Upper lobe of right lung (tissue), 1 donor: Measurements from ENCODE around the gene SDR42E2. TPM values are rescaled to one million over a fixed set of nuclear protein-coding genes. Genes with fewer than 3 reads are reported as not detected.
"Not testable (repeated sequence)": the region's sequence is repeated elsewhere in the genome, so short reads cannot be mapped to it uniquely, and the experiment has no call there.

Experiments used
- ATAC-seq: fragments of 200-7000 bp; cut with Tn5 transposase; one replicate; pipeline ENCODE4 v1.9.1; 2020; ENCODE audit warnings: mild to moderate bottlenecking, moderate library complexity
- DNase-seq: peaks from one replicate; pipeline ENCODE4 v3.0.0-alpha.2; 2020
- H3K27ac ChIP-seq: fragments of 200-600 bp; one replicate; pipeline ENCODE4 v1.8.0; 2022
- H3K27me3 ChIP-seq: fragments of 200-600 bp; one replicate; pipeline ENCODE4 v1.8.0; 2022; ENCODE audit warnings: mild to moderate bottlenecking
- H3K36me3 ChIP-seq: fragments of 200-600 bp; one replicate; pipeline ENCODE4 v1.8.0; 2022
- H3K4me1 ChIP-seq: fragments of 200-600 bp; one replicate; pipeline ENCODE4 v1.8.0; 2022
- H3K4me3 ChIP-seq: fragments of 200-600 bp; one replicate; pipeline ENCODE4 v1.8.0; 2022; ENCODE audit warnings: mild to moderate bottlenecking
- H3K9me3 ChIP-seq: fragments of 200-600 bp; one replicate; pipeline ENCODE4 v1.8.0; 2022
- intact Hi-C: fragments of 100-400 bp; cut with DNase I; formaldehyde crosslinking; loops from one replicate; pipeline ENCODE4 v1.11.0; 2022
- total RNA-seq: library from RNA; stranded (reverse); fragmentation: NEBNext Ultra II Directional; extraction: Animal tissue kit (Norgen Biotek cat#: 25700); gene quantifications from one replicate; pipeline ENCODE4 v1.2.1, GENCODE V29; 2021
- TF ChIP-seq, protein P1 (sequence below): fragments of 200-600 bp; IDR thresholded peaks from one replicate; pipeline ENCODE4 v1.8.0; 2022; ENCODE audit warnings: antibody characterized with exemption
- donor health status: DM: no; HTN: yes; CAD: no; lungs with severe emphysema.

Gene SDR42E2
- total RNA-seq, 1 donor from 2014 or later: 0.14 TPM

DNA sequence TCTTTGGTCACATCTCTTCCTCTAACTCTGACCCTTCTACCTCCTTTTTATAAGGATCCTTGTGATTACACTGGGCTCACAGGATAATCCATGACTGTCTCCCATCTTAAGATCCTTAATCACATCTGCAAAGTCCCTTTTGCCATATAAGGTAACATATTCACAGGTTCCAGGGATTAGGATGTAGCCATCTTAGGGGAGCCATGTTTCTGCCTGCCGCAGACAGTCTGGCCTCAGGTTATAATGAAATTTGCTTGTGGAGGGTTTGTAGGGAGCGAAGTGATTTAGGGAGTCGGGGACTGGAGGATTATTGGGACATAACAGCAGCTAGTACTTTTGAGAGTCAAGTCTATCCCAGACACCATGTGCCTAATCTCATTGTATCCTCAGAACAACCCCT is 51.5 kb downstream of the SDR42E2 start:
- Histone ChIP-seq H3K9me3 (no peaks in the 10 kb centered on the region), H3K36me3 (peaks cover 13% of the 10 kb centered on the region), H3K27me3 (no peaks in the 10 kb centered on the region), H3K4me3 (no peak overlapping the region), H3K4me1 (peaks cover 28% of the 10 kb centered on the region), H3K27ac (no peak overlapping the region)
- ATAC-seq: no peak
- intact Hi-C loops: loop anchor here (5.0 kb wide), 1 partner anchor 78 kb away; no protein-coding TSS in a partner anchor
- no peak for DNase-seq
- TF ChIP-seq, protein P1, sequence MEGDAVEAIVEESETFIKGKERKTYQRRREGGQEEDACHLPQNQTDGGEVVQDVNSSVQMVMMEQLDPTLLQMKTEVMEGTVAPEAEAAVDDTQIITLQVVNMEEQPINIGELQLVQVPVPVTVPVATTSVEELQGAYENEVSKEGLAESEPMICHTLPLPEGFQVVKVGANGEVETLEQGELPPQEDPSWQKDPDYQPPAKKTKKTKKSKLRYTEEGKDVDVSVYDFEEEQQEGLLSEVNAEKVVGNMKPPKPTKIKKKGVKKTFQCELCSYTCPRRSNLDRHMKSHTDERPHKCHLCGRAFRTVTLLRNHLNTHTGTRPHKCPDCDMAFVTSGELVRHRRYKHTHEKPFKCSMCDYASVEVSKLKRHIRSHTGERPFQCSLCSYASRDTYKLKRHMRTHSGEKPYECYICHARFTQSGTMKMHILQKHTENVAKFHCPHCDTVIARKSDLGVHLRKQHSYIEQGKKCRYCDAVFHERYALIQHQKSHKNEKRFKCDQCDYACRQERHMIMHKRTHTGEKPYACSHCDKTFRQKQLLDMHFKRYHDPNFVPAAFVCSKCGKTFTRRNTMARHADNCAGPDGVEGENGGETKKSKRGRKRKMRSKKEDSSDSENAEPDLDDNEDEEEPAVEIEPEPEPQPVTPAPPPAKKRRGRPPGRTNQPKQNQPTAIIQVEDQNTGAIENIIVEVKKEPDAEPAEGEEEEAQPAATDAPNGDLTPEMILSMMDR: no peak

DNA sequence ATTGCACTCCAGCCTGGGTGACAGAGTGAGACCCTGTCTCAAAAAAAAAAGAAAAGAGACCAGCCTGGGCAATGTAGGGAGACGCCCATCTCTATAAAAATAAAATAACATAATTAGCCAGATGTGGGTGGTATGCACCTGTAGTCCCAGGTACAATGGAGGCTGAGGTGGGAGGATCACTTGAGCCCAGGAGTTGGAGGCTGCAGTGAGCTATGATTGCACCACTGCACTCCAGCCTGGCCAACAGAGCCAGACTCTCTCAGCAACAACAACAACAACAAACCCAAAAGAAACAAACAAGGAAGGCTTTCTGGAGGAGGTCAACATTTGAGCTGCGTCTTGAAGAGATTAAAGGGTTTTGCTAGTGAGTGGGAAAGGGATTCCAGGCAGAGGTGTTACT is 52.1 kb downstream of the SDR42E2 start:
- ATAC-seq (no peak), DNase-seq (no peak)
- intact Hi-C loops: loop anchor here (5.0 kb wide), 1 partner anchor 78 kb away; no protein-coding TSS in a partner anchor
- Histone ChIP-seq H3K9me3 (no peaks in the 10 kb centered on the region), H3K4me1 (peaks cover 24% of the 10 kb centered on the region), H3K27me3 (no peaks in the 10 kb centered on the region), H3K4me3 (no peak overlapping the region), H3K27ac (no peak overlapping the region), H3K36me3 (peaks cover 13% of the 10 kb centered on the region)
- TF ChIP-seq, protein P1: no peak

DNA sequence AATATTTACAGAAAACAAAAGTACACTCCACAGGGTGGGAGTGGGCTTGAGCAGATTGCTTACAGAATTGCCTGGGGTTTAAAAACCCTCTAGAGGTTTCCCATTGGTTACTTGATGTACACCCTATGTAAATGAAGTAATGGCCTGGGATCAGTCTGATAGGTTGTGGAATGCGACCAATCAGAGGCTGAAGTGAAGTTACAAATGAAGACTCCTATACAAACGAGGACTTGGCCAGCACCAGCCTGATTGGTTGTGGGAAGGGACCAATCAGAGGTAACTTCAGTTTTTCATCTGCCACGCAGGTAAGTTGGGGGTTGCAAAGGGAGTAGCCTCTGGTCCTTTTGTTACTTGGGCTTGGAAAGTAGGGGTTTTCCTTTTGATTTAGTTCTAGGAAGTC is 52.6 kb downstream of the SDR42E2 start:
- TF ChIP-seq, protein P1: no peak
- no peak overlapping the region for H3K27ac ChIP-seq
- intact Hi-C loops: loop anchor here (5.0 kb wide), 1 partner anchor 77 kb away; no protein-coding TSS in a partner anchor
- ATAC-seq (no peak), DNase-seq (no peak)
- no peaks in the 10 kb centered on the region for H3K9me3 ChIP-seq
- H3K4me1 ChIP-seq: peaks cover 29% of the 10 kb centered on the region
- H3K27me3 ChIP-seq: no peaks in the 10 kb centered on the region
- no peak overlapping the region for H3K4me3 ChIP-seq
- peaks cover 13% of the 10 kb centered on the region for H3K36me3 ChIP-seq

DNA sequence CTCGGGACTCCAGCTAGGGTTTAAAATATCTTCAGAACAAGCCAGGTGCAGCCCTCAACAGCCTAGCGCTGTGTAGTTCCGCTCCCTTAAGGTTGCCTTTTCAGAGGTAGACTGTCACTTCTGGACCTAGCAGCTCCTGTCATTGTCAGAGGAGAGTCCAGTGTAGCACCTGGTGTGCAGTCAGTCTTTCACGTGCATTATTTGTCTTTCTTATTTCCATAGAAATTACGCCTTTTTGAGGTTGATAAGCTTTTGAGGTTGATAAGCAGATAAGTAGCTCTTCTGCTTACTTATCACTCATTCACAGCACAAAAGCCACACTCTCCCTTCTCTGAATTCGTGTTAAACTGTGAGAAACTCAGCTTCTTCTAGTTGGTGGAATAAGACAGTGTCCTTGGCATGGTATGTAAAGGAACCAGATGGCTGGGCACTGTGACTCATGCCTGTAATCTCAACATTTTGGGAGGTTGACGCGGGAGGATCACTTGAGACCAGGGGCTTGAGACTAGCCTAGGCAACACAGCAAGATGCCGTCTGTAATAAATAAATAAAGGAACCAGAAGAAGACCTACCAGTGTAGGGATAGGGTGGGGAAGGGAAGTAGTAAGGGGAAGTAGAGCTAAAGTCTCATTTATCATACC is 54.0 kb downstream of the SDR42E2 start:
- Histone ChIP-seq H3K27ac (peak overlapping the region; percentile 44), H3K9me3 (no peaks in the 10 kb centered on the region), H3K4me3 (no peak overlapping the region), H3K27me3 (no peaks in the 10 kb centered on the region), H3K36me3 (peaks cover 13% of the 10 kb centered on the region), H3K4me1 (peaks cover 26% of the 10 kb centered on the region)
- TF ChIP-seq, protein P1: no peak
- ATAC-seq (peak; percentile 46), DNase-seq (no peak)
- intact Hi-C loops: no loop called here

DNA sequence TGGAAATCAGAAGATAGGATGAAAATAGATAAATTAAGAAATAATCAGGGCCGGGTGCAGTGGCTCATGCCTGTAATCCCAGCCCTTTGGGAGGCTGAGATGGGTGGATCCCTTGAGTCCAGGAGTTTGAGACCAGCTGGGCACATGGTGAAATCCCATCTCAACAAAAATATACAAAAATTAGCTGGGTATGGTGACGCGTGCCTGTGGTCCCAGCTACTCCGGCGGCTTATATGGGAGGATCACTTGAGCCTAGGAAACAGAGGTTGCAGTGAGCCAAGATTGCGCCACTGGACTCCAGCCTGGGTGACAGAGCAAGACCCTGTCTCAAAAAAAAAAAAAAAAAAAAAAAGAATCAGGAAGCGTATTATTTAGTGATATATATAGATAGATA is 54.5 kb downstream of the SDR42E2 start:
- intact Hi-C loops, ATAC-seq: not testable (repeated sequence)
- peaks cover 26% of the 10 kb centered on the region for H3K4me1 ChIP-seq

DNA sequence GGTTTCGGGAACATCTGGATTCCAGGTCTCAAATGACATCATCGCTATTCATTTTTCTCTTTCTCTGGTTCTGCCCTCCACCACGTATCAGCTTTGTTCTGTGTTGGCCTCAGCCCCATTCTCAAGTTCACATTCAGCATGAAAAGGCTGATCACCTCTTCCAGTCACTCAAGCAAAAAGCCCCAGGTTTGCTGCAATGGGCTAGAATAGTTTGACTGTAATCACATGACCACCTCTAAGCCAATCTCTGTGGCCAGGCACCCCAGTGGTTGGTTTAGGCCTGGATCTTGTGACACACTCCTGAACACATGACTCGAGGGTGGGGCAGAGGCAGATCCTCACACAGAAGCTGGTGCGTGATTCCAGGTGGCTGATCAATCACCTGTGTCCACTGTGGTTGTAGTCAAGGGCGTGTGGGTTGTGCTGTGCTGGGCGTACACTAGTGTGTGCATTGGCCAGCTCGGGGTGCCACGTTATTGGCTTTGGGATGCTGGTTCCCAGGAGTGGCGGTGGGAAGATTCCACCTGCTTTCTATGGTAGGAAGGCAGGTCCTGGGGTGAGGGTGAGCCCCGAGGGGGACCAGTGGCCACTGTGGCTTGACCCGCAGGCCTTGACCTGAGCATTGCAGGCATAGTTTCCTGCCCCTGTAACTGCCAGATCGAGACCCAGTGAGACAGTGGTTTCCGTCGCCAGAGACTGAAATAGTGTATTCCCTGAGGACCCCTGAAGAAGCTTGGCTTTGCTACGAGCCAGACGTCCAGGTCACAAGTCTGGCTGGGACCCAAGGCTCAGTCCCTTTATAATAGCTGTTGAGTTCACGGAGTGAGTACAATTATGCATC is 55.8 kb downstream of the SDR42E2 start:
- no peak overlapping the region for H3K4me3 ChIP-seq
- H3K27ac ChIP-seq: peak overlapping the region; percentile 11
- TF ChIP-seq, protein P1: no peak
- peaks cover 30% of the 10 kb centered on the region for H3K4me1 ChIP-seq
- peak; percentile 14 for ATAC-seq
- DNase-seq: no peak
- no peaks in the 10 kb centered on the region for H3K9me3 ChIP-seq
- no peaks in the 10 kb centered on the region for H3K27me3 ChIP-seq
- peaks cover 13% of the 10 kb centered on the region for H3K36me3 ChIP-seq
- intact Hi-C loops: no loop called here

More for the DNA sequence above, 54.5 kb downstream of the SDR42E2 start:
- H3K9me3 ChIP-seq, H3K27me3 ChIP-seq, H3K4me3 ChIP-seq, DNase-seq: not testable (repeated sequence)
- Histone ChIP-seq H3K27ac (peak overlapping the region; percentile 44), H3K36me3 (peaks cover 13% of the 10 kb centered on the region)
